ENCODE measurements around the gene AGTRAP.

Gene AGTRAP

GRCh38 chr1:11764115-11764514, 28.2 kb downstream of the AGTRAP start:
- no peak for DNase-seq (ENCODE audit: low read depth in 2 of 2)

- DNase-seq (ENCODE audit: low read depth in 2 of 2): no peak
These were observed 28.6 kb downstream of the AGTRAP start for GRCh38 chr1:11764519-11764918.

GRCh38 chr1:11765661-11766428, 29.9 kb downstream of the AGTRAP start:
- no peak for DNase-seq (ENCODE audit: low read depth in 2 of 2)

GRCh38 chr1:11766429-11766776, 30.5 kb downstream of the AGTRAP start:
- no peak for DNase-seq (ENCODE audit: low read depth in 2 of 2)

GRCh38 chr1:11767922-11768704, 32.2 kb downstream of the AGTRAP start:
- no peak for DNase-seq (ENCODE audit: low read depth in 2 of 2)

- DNase-seq (ENCODE audit: low read depth in 2 of 2): no peak
These were observed 32.9 kb downstream of the AGTRAP start for GRCh38 chr1:11768821-11769220.

- DNase-seq (ENCODE audit: low read depth in 2 of 2): no peak
These were observed 33.3 kb downstream of the AGTRAP start for GRCh38 chr1:11769274-11769673.

GRCh38 chr1:11770011-11770410, 34.1 kb downstream of the AGTRAP start:
- DNase-seq (ENCODE audit: low read depth in 2 of 2): no peak

- no peak for DNase-seq (ENCODE audit: low read depth in 2 of 2)
These were observed 35.6 kb downstream of the AGTRAP start for GRCh38 chr1:11771481-11772043.

GRCh38 chr1:11772458-11772857, 36.5 kb downstream of the AGTRAP start:
- no peak for DNase-seq (ENCODE audit: low read depth in 2 of 2)

GRCh38 chr1:11774753-11775152, 38.8 kb downstream of the AGTRAP start:
- DNase-seq (ENCODE audit: low read depth in 2 of 2): no peak

GRCh38 chr1:11777658-11778322, 41.9 kb downstream of the AGTRAP start:
- no peak for DNase-seq (ENCODE audit: low read depth in 2 of 2)

- no peak for DNase-seq (ENCODE audit: low read depth in 2 of 2)
These were observed 42.4 kb downstream of the AGTRAP start for GRCh38 chr1:11778336-11778735.

- DNase-seq (ENCODE audit: low read depth in 2 of 2): no peak
These were observed 43.1 kb downstream of the AGTRAP start for GRCh38 chr1:11778844-11779623.

- DNase-seq (ENCODE audit: low read depth in 2 of 2): no peak
These were observed 43.9 kb downstream of the AGTRAP start for GRCh38 chr1:11779715-11780379.

GRCh38 chr1:11780380-11781147, 44.6 kb downstream of the AGTRAP start:
- DNase-seq (ENCODE audit: low read depth in 2 of 2): no peak

- DNase-seq (ENCODE audit: low read depth in 2 of 2): no peak
These were observed 45.4 kb downstream of the AGTRAP start for GRCh38 chr1:11781297-11781696.

- DNase-seq (ENCODE audit: low read depth in 2 of 2): no peak
These were observed 46.3 kb downstream of the AGTRAP start for GRCh38 chr1:11782127-11782708.

- DNase-seq (ENCODE audit: low read depth in 2 of 2): no peak
These were observed 47.6 kb downstream of the AGTRAP start for GRCh38 chr1:11783556-11783955.

Measured in stimulated activated CD4-positive, alpha-beta T cell treated with anti-CD3 and anti-CD28 coated beads, Interleukin-15, amount 100 ng/mL, for 48 hours (primary cell).